Stimulated activated CD4-positive, alpha-beta T cell treated with anti-CD3 and anti-CD28 coated beads, Interleukin-15, amount 100 ng/mL, for 24 hours (primary cell): ENCODE data around the gene DUS3L.
"Not testable (repeated sequence)": the region's sequence is repeated elsewhere in the genome, so short reads cannot be mapped to it uniquely, and the experiment has no call there.

ENCODE experiments used
- DNase-seq: peaks from one replicate; pipeline ENCODE4 v3.0.0-alpha.2; 2020

Gene DUS3L

DNA sequence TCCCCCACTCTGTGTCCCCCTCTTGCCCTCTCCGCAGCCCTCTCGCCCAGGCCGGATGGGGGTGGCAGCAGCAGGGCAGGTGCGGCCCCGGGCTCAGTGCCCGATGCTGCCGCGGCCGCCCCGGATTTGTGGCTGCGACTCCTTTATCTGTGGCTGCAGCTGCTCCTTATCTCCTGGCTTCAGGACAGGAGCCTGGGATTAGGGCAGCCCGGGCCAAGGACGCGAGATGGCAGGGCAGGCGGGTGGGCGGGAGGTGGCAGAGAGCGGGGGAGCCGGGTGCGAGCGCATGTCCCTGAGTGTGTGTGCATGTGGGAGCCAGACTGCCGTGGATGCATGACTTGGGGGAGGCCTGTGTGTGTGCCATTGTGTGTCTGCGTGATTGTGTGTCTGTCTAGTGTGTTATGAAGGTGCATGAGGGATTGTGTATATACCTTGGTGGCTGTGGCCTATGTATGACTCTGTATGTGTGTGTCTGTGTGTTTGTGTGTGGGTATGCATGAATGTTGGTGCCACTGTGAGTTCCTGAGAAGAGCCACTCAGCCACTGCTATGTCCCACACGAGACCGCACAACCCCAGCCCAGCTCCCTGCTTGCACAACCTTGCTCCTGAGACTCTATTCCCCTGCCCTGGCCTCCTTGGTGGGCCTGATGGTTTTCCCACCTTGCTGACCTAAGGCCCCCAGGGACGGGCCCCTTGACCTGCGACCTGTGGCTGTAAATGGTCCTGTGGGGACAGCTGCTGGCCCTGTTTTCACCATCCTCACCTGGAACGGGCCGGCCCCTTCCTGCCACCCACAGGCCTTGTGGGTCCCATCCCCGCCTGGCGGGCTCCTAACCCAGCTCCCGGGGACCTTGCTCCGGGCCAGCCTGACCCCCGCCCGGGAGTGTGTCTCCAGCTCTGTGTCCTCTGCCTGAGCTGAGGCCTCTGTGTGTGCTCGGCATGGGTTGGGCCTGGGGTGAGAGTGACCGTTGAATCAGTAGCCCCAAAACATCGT lies 8.6 kb upstream of the DUS3L start:
- no peak for DNase-seq

GRCh38 chr19:5798244-5798643 lies 7.3 kb upstream of the DUS3L start:
- DNase-seq = no peak

- DNase-seq = no peak
Observed at GRCh38 chr19:5795382-5795919, 4.5 kb upstream of the DUS3L start.

- no peak for DNase-seq
Observed at GRCh38 chr19:5793188-5793587, 2.2 kb upstream of the DUS3L start.

- no peak for DNase-seq
Observed at GRCh38 chr19:5792224-5792623, 1.3 kb upstream of the DUS3L start.

DNA sequence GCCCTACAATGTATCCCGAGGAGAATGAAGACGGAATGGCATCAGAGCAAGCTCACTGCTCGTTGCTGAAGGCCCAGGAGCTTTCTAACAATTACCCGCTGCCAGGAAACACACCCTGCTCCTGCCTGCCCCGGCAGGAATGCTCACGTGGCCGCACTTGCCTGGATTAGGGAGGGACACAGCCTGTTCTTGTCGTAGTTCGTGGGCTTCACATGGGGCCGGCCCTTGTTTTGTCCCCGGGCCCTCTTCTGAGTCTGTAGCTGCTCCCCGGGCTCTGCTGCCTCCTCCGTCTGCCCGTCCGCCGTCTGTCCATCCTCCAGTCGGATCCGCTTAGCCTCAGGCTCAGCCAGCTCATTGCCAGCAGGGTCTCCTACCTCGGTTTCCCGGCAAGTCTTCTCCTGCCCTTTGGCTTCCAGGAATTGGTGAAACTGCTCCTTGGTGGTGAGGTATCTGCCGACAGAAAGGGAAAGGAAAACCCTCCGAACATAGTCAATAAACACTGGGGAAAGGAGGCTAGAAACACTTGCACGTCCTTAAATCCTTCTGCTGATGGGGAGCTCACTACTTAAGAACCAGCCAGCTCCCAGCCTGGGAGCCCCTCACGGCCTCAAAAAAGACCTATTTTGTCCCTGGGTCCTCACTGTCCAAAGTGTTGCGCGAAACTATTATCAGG lies 941 bp downstream of the DUS3L start:
- no peak for DNase-seq

GRCh38 chr19:5789351-5789761 lies 1.6 kb downstream of the DUS3L start:
- no peak for DNase-seq

DNA sequence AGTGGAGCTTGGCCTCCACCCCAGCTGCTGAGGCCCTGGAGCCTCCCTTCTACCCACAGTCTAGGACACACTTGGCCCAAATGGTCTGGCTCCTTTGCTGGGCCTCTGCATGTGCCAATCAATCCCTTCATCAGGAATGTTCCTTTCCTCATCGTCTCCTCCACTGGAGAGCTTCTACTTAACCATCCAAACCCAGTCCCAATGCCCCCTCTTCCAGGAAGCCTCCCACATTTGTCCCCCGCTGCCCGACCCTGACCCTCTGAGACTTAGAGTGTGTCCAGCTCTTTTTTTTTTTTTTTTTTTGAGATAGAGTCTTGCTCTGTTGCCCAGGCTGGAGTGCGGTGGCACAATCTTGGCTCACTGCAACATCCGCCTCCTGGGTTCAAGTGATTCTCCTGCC lies 2.5 kb downstream of the DUS3L start:
- DNase-seq = no peak

DNA sequence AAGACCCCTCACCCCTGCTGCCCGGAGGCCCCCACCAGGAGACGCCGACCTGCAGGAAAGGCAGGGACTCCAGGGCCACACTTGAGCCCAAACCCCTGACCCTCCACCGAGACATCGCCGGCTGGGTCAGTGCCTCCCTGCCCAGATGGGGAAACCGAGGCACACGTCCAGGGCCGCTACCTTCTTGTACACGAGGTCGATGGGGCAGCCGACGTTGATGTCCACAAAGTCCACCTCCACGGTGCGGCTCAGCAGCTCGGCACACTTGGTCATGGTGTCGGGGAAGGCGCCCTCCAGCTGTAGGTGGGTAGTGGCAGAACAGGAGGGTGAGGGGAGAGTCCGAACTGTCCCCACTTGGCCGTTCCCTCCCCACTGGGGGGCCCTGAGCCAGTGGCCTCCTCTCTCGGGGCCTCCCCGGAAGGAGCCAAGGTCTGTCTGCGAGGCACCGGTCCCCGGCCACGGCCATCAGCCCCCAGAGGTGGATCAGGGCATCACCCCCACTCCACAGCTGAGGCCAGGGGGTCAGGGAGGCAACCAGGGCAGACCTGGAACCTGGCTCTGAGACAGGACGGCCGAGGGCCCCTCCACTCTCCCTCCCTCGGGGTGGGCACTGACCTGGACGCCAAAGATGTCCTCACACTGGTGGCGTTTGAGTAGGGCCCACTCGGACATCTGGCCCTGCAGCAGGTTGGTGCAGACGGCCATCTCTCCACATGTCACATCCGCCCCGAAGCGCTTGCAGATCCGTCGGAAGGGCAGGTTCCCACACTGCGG lies 3.4 kb downstream of the DUS3L start:
- no peak for DNase-seq

DNA sequence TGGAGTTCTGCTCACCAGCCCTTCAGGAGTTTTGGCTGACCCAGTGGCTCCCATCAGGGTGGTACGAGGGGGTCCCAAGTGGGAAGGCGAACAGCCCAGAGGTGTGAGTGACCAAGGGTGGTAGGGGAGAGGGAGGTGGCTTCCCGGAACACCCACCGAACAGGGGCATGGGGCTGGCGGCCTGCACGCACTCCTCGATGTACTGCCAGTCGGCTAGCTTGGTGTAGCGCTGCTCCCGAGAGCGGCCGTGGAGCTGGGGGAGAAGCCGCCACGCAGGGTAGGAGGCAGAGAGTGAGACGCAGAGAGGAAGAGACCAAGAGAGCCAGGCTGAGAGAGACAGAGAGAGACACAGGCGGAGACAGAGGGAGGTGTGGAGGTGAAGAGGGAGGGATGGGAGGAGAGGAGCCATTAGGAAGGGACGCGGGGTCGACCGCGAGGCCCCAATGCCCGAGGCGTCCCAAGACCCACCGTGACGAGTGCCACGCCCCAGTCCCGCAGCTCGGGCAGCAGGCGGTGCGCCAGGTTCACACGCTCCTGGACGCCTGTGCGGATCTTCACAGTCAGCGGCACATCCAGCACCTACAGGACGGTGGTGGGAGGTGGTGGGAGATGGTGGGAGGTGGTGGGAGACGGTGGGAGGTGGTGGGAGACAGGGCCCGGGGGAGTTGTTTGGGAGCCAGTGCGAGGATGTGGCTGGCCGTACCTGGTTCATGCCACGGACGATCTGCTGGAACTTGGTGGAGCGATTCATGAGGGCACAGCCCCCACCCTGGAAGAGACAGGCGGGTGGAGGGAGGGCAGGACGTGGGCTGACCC lies 4.2 kb downstream of the DUS3L start:
- DNase-seq = no peak

- DNase-seq = no peak
Observed at GRCh38 chr19:5785423-5785822, 5.5 kb downstream of the DUS3L start.

GRCh38 chr19:5784581-5785147 lies 6.3 kb downstream of the DUS3L start, which contains the start of gene PRR22:
TSS of gene PRR22 (minus strand) at chr19:5784746. CDS start at chr19:5784660, 86 bp downstream.
- DNase-seq = no peak

GRCh38 chr19:5782945-5783919 lies 7.7 kb downstream of the DUS3L start:
- DNase-seq = no peak

DNA sequence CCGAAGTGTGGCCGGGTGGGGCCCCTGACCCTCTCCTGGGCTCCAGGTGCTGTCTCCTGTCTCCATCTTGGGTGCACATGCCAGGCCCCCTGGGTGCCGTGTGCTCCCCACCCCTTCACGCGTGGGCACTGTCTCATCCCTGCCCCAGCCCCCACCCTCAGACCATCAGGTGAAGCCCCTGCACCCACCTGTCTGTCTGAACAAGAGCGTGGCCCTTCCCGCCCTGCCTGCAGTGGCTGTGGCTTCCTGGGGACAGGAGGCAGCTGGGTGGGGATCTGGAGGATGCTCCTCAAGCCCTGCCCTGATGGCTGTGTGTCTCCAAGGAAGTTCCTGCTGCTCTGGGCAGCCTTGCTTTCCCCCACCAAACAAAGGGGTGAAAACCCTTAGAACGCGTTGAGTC lies 8.6 kb downstream of the DUS3L start:
- DNase-seq = no peak

DNA sequence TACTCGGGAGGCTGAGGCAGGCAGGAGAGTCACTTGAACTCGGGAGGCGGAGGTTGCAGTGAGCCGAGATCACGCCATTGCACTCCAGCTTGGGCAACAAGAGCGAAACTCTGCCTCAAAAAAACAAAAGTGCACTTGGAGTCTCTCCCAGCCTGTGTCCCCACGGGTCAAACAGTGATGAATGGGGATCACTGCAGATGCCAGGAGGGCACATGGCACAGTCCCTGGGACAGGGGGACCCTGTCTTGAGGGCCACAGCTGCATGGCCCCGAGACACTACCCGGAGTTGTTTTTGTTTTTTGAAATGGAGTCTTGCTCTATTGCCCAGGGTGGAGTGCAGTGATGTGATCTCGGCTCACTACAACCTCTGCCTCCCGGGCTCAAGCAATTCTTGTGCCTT lies 10.0 kb downstream of the DUS3L start:
- not testable (repeated sequence) for DNase-seq

DNA sequence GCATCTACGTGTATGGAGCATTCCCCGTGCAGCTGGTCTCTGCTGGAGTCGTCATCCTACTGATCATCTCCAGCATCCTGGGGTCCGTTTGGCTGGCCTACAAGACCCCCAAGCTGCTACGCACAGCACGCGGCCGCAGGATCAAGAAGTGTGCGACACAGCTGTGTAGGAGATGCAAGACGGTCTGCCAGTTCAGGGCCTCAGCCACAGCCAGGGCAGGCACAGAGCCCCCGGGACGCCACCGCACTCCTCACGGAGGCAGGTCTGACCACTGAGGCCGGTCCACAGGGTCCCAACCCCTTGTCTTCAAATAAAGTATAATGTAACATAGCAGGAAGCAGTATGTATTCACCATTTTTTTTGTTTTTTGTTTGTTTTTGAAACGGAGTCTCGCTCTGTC lies 12.6 kb downstream of the DUS3L start:
- DNase-seq = no peak

DNA sequence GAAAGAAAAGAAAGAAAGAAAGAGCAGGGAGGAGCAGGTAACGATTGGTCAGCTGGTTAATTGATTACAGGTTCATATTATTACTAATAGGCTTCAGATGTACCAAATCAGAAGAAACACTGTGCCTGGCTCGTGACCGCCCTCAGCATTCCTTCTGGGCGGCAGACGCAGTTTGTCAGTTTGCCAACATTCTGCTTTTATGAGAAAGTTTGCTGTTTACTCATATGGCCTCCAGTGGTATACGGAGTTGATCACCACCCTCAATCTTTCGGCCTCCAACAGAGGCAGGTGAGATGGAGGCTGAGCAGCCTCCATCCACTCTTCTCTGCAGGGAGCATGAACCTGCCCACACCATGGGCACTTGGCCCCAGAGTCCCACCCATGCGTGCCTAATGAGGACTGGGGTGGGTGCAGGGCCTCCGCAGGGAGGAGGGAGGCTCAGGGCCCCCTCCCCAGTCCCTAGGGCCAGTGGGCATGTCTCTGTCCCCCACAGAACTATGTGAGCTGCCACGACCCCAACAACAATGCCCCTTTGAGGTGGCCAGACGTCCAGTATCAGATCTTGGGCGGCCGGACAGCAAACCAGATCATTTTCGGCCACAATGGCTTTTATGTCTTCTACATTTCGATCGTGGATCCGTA lies 15.2 kb downstream of the DUS3L start:
- no peak for DNase-seq

GRCh38 chr19:5774921-5775320 lies 16.0 kb downstream of the DUS3L start:
- no peak for DNase-seq

- no peak for DNase-seq
Observed at GRCh38 chr19:5773276-5773675, 17.7 kb downstream of the DUS3L start.

- DNase-seq = no peak
Observed at GRCh38 chr19:5772416-5772815, 18.5 kb downstream of the DUS3L start.
